HS-27A (cell line): Measurements from ENCODE around the gene RNASE2.
"Not testable (repeated sequence)": the region's sequence is repeated elsewhere in the genome, so short reads cannot be mapped to it uniquely, and the experiment has no call there.

Experiments
- DNase-seq: peaks from one replicate; pipeline ENCODE4 v3.0.0-alpha.2; 2012; ENCODE audit warnings: low read depth, missing footprints

Gene RNASE2

DNA sequence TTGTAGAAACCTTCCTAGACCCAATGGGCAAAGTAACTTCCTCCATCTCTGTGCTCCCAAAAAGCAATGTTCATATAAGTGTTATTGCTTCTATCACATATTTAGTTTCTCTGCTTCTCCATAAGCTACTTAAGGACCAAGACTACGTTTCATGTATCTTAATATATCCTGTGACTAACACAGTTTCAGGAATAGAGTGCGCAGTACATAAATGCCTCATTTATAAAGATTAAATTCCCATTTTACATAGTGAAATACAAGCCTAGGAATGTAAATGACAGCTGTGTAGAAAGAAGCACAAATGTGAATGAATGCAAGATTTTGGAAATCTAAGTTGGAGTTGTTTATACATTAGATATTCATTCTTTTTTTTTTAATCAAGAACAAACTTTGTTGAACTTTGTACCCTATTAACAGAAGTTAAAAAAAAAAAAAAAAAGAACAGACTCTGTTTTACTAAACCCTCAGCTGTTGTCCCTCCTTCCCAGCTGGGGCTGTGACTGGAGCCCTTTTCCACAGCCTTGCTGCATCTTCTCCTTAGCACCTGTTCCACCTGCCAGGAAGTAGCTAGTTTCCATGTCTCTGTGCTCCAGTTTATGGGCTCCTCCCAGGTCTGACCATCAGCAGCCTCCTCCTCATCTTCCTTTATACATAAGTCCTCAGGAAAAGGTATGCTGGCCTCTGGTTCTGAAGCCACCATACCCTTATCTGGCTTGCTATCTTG lies 27.5 kb downstream of the RNASE2 start:
- DNase-seq, result no peak

DNA sequence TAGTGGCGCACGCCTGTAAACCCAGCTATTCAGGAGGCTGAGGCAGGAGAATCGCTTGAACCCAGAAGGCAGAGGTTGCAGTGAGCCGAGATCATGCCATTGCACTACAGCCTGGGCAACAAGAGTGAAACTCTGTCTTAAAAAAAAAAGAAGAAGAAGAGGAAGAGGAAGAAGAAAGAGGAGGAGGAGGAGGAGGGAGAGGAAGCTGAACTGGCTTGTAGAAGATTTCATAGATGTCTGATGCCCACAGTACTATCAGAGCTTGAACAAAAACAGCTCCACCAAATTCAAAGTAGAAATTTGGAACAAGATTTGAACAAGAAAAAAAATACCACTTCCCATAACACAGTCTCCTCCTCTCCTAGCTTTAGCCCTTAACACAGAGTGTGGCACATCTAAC lies 30.4 kb downstream of the RNASE2 start:
- DNase-seq, result not testable (repeated sequence)

DNA sequence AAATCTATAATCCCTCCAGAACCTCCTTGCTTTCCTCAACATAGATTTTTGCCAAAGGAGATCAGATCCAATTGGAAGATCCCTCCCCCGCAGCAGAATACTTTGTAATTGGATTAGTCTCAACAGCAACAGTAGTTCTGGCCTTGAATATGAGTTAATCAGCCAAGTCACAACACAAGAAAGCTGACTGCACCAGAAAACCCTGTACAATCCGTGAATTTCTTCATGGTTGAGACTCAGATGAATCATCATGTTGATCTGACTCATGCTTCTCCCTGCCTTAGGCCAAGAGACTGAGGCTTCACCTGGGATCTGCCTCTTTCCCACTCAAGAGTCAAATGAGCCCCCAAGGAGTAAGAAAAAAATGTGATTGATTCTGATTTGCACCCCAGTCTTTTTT lies 31.5 kb downstream of the RNASE2 start:
- DNase-seq, result peak; percentile 79

DNA sequence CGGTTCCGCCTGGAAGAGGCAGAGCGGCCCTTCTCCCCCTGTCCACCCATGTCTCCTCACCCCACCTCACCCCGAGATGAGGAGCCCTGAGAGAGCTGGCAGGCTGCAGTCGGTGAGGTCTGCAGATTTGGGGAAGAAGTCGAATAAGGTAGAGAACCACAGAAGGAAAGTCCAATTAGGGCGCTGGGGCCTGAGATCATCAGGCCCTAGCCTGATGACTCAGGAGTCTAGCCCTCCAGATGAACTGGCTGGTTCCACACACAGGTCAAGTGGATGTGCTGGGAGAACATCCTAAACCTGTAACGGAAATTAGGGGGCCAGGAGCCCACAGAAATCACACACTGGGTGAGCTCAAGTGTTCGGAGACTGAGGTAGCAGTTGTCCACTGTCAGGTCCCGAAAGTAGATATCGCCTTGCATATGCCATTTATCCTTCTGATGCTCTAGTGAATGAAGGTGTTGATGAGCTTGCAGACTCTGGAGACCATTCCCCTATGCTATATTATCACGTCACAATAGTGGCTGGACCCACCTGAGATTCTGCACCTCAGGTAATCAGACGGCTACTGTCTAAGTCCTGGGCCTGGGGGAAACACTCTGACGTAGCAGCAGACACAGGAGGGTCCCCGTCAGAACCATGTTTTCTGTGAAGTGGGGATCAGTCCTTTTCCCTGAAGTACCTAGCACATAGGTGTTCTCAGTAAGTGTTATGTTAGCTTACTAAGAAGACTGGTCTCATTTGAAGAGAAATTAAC lies 33.6 kb downstream of the RNASE2 start:
- DNase-seq, result no peak

DNA sequence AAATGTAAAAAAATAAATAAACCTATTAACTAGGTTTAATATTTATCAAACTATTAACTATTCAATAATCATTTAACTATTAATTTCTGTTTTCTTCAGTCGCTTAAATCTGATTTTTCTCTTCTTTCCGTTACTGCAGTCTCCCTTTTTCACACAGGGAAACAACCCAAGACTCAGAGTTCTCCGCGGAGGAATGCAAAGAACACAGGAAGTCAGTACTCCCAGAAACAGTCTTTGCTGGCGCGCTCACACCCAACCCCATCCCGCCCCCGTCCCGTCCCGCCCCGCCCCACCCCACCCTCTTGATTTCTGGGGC lies 34.1 kb downstream of the RNASE2 start:
- DNase-seq, result no peak

DNA sequence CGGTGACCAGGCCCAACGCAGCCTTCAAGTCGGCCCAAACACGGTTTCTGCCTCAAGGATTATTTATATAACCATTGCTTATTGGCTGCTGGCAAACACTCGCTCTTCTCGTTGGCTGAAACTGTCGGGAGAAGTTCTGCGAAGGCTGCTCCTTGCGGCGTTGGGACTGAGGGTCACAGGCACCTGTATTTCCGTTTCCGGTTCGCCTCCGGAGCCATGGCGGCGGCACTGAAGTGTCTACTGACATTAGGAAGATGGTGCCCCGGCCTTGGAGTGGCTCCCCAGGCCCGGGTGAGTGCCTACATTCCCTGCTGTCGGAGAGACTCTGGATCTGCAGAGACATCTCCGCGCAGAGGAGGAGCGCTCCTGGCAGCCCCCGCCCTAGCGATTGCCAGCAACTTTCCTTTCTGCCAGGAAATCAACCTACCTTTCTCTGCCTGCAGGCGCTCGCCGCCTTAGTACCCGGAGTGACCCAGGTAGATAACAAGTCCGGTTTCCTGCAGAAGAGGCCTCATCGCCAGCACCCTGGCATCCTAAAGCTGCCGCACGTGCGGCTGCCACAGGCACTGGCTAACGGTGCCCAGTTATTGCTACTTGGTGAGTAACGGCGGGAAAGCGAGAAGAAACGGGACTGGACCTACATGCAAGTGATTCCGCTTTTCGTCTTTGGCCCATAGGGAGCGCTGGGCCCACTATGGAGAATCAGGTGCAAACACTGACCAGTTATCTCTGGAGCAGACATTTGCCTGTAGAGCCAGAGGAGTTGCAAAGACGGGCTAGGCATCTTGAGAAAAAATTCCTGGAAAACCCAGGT lies 34.7 kb downstream of the RNASE2 start, which contains the start of gene METTL17:
Gene METTL17 (plus strand): TSS at position 194 of the 814 bp plus-strand sequence. CDS start 23 bp downstream, at position 217.
- DNase-seq, result peak; percentile 94

DNA sequence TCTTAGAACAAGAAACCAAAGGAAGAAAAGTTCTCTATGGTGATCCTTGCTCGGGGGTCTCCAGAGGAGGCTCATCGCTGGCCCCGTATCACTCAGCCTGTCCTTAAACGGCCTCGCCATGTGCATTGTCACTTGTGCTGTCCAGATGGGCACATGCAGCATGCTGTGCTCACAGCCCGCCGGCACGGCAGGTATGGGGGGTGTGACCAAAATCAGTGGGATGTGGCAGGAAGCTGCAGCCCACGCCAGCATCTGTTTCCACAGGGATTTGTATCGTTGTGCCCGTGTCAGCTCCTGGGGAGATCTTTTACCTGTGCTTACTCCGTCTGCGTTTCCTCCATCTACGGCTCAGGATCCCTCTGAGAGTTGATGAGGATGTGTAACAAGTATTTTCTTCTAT lies 41.2 kb downstream of the RNASE2 start:
- DNase-seq, result no peak

DNA sequence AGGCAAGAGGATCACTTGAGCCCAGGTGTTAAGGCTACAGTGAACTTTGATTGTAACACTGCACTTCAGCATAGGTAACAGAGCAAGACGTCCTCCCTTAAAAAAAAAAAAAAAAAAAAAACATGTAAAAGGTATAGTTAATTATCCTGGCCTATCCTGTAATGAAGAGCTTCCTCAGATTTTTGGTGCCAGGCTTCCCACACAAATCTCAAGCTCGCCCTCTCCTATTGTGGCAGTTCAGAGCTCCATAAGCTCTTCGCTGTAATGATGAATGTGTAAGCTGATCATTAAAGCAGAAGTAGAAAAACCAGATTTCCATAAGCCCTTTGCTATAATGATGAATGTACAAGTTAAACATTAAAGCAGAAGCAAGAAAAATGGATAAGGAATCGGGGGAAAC lies 41.8 kb downstream of the RNASE2 start:
- no peak for DNase-seq

DNA sequence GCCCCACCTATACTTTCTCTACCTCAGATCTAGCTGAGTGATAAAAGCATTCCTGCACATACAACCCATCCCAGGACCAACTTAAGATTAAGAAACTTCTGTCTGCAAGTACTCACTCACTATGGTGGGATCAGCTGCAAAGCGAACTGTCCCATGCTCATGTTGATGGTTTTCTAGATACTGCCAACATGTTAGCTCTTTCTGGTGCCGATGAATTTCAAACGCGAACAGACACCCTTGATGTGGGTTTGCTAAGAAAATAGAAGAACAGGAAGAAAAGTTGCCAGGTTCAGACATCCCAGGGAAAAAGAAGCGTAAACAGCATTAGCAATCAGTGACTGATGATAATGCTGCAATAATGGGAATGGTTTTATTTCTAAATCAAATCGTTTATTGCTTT lies 42.3 kb downstream of the RNASE2 start:
- no peak for DNase-seq

DNA sequence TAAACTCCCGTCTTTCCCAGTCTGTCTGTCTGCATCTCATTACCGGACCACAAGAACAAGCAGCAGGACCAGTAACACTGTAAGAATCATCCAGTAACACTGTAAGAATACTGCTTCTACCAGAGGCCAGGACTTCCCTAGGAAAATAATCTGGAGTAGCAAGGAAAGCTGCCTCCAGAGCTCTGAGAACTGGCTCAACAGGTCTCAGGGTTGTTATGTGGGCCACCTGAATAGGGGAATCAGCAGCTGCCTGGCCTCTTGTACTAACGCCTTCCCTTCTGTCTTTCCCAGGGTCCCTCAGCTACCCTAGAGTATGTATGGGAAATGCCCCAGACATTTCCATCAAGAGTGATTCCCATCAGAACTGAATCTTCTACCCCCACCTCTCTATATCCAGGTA lies 42.9 kb downstream of the RNASE2 start:
- DNase-seq, result no peak

DNA sequence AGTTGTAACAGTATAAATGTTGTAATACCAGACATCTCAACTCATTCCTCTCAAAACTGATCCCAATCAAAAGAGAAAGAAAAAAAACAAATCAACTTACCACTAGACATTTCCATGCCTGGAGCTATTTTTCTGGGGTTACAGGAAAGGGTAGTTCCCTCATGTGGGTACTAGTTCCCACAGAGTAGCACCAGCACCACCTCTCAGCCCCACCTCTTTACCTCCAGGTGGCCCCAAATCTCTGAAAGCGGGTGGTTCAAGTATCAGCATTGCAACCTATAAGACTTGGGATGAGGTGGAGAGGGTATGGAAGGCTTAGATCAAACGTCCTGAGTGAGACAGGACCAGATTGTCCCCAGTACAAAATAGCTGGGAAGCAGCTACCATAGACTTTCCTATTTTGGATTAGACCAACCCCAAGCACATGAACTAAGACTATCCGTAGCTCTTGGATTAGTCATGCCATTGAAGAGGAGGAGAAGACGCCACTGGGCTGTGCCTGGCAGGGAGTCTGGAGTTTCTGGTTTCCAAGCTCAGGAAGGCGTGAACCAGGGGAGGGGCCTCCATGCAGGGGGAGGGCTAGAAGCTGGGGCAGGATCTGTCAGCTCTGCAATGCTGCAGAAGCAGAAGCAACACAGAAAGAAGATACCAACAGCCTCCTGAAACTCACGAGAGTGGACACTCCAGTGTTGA lies 43.5 kb downstream of the RNASE2 start, which contains the start of gene SLC39A2:
Gene SLC39A2 (plus strand): TSS at position 620 of the 693 bp plus-strand sequence. CDS start 154 bp downstream, outside the sequence.
- no peak for DNase-seq

DNA sequence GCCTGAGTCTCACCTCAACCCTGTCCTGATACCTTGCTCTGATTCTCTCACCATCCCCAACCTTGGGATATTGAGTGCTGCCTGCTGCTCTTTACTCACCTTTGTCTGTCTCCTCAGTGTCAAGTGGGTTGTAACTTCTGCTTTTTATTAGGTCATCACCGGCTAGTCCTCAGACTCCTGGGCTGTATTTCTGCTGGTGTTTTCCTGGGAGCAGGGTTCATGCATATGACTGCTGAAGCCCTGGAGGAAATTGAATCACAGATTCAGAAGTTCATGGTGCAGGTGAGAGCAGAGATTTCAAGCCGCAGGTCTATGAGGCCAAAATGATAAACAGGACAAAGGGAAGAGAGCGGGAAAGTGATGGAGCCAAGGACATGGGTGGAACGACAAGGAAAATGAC lies 44.3 kb downstream of the RNASE2 start:
- DNase-seq, result no peak

DNA sequence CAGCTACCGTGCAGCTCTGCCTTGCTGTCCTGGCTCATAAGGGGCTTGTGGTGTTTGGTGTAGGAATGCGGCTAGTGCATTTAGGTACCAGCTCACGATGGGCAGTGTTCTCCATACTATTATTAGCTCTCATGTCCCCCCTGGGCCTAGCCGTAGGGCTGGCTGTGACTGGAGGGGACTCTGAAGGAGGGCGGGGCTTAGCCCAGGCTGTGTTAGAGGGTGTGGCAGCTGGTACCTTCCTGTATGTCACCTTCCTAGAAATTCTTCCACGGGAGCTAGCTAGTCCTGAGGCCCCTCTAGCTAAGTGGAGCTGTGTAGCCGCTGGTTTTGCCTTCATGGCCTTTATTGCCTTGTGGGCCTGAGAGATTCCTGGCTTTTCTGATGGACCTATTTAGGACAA lies 45.9 kb downstream of the RNASE2 start:
- no peak for DNase-seq

DNA sequence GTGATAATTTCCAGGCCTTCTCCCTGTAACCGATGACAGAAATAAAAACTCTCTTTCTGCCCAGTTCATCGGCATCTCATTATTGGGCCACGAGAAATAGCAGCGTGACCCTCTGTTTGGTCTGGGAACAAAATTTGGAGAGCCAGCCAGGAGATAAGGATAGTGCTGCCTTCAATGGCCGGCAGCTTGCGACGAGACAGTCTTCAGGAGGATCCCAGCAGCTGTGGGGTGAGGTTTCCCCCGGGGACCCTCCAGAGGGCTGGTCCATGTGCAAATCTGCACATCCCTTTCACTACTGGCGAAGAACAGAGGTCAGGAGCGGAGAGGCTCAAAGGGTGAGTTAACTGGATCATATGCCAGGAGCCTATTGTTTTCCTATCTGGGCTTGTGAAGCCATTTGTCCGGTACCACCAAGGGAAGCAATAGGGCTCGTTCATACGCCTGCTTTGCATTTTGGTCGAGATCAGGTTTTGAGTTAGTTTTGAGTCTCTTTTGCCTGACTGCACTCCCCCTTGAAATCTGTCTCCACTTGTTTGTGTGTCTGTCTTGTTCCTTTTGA lies 48.6 kb downstream of the RNASE2 start:
- DNase-seq, result no peak
